HG03025 (cell line): ENCODE data around the gene STMN3.
"Not testable (repeated sequence)": the region's sequence is repeated elsewhere in the genome, so short reads cannot be mapped to it uniquely, and the experiment has no call there.

Source experiments
- ATAC-seq: cut with Tn5 transposase; IDR thresholded peaks from one replicate; pipeline ENCODE4 v1.9.1; 2021; ENCODE audit warnings: mild to moderate bottlenecking, moderate library complexity; ENCODE audit not compliant: unreplicated experiment, low FRiP score

Gene STMN3

DNA sequence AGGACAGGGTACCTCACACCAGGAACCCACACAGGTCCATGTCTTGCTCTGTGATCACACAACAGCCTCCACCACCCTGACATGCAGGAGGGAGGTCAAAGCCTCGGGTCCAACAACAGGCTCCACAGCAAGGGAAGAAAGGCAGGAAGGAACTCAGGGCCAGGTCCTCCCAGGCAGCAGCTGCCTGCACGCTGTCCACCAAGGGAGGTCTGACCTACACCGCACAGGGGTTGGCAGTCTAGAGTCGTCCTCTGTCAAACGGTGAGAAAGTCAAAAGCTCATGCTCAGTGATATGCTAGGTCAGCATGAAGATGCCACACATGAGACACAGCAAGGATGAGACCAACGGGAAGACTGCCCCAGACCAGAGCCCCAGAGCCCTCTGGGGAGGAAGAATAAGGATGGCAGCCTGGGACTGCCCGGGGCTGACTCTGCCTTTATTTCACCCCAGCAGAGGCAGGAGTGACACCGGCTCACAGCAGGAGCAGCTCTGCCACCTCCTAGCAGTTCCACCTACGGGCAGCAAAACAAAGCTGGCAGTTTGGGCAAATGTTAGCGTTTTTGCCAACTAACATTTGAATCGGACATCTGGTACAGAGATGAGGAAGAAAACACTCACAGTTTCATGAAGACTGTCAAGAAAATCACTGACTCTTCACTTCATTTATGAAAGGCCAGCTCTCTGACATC is 34.8 kb downstream of the STMN3 start:
- ATAC-seq, result no peak

DNA sequence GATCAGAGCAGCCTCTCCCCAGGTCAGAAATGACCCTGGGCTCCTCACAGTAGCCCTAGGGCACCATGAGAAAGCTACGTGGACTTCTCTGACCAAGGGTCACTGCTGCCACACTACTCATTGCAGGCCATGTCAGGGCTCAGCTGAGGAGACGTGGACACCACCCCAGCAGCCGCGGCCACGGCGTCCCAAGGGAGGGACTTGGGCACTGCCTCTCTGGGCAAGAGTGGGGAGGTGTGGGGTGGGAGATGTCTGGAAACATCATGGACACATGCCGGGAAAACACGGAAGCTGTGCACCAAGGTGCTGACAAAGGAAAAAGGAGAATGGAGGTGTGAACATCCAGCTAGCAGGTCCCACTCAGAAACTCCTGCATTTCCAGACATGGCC is 35.4 kb downstream of the STMN3 start:
- no peak for ATAC-seq

DNA sequence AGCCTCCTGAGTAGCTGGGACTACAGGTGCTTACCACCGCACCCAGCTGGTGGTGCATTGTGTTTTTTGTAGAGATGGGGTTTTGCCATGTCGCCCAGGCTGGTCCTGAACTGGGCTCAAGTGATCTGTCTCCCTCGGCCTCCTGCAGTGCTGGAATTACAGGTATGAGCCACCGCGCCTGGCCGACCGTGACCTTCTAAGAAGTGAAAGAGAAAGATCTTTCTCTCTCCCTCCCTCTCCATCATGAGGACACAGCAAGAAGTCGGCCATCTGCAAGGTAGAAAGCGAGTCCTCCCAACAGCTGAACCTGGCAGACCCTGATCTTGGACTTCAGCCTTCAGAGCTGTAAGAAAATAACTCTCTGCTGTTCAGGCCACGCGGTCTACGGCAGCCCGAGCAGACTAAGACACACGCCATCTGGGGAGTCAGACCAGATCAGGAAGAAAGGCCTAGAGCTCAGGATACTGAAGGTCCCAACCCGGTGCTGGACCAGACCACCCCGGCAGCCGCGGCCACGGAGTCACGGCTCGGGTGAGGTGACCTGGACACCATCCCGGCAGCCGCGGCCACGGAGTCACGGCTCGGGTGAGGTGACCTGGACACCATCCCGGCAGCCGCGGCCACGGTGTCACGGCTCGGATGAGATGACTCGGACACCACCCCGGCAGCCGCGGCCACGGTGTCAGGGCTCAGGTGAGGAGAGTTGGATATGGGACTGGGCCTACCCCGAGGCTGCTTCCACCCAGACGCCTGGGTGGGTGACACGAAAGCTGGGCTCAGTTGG is 35.9 kb downstream of the STMN3 start:
- ATAC-seq, result no peak

DNA sequence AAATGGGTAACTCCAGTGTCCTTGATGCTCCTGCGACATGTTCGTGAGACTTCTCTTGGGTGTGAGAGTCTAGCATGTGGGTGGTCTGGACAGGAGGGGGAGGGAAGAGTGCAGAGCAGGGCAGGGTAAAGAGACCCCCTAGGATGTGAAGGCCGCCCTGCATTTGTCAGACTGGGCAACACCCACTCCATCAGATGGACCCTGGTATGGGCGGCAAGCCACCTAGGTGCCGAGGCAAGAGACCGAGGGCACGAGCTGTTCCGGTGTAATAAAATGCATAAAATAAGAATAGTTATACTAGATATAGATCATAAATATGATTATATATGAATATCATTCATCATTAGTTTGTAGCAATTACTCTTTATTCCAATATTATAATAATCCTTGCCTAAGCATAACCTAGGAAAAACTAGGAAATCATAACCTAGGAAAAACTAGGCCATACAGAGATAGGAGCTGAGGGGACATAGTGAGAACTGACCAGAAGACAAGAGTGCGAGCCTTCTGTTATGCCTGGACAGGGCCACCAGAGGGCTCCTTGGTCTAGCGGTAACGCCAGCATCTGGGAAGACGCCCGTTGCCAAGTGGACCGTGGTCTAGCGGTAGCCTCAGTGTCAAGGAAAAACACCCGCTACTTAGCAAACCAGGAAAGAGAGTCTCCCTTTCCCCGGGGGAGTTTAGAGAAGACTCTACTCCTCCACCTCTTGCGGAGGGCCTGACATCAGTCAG is 39.2 kb downstream of the STMN3 start:
- ATAC-seq, result not testable (repeated sequence)

DNA sequence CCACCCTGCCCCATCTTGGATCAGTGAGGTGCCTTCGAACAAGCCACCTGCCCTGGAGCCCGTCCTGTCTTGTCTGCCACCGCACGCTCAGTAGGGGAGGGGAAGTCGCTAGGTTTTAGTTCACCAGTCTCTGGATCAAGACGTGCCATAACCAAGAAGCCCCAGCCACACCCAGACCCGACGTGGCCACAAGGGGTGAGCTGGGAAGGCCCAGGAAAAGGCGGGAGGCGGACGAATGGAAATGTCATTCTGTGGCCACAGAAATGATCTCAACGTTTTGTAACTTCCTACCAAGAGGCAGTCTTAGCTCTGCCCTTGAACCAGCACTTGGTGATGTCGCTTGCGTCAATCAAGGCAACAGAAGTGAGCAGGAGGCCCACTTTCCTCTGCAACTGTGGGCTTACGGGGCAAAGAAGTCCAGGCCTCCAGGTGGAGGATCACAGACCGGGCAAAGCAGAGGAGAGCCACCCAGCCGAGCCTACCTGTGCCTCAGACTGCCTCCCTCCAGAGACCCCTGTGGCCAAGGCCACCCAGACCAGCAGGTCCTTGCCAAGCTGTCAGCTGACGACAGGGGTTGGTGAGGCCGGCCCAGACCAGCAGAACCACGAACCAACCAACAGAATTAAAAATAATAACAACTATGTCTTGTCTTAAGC is 40.8 kb downstream of the STMN3 start:
- no peak for ATAC-seq

DNA sequence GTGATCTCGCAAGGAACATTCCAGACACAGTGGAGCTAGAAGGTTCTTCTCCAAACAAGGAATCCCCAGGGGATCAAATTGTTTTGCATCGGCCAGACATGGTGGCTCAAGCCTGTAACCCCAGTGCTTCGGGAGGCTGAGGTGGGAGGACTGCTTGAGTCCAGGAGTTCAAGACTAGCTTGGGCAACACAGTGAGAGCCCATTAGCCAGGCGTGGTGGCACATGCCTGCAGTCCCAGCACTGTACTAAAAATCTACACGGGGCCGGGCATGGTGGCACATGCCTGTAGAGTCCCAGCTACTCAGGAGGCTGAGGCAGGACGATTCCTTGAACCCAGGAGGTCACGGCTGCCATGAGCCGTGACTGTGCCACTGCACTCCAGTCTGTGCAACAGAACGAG is 41.6 kb downstream of the STMN3 start:
- no peak for ATAC-seq

DNA sequence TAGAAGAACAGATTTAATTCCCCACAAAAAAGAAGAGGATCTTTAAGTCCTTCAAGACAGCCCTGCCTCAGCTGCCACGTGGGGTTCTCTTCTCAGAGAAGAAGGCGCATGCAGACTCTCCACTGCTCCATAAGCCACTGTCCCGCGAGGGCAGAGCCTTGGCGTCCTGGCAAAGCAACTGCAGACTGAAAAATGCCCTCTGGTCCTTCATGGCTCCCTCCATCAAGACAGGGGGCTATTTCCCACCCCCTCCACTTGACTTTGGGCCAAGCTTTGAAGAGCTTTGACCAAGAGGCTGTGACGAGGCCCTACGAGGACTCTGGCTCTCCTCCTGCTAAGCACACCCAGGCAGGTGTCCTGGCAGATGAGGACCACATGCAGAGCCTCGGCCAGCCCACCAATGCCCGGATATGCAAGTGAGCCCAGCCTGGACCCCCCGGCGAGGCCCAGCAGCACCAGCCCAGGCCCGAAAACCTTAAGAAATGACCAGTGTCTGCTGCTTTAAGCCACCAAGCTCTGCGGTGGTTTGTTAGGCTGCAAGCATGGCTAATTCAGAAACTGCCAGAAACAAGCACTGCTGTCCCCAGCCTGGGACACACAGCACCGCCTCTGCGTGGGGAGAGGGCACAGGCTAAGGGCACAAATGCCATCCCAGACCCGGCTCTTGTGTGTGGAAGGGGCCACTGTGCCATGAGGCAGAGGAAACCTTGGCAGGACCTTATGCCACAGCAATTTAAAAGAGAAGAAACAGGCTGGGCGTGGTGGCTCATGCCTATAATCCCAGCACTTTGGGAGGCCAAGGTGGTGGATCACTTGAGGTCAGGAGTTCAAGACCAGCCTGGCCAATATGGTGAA is 42.4 kb downstream of the STMN3 start:
- no peak for ATAC-seq

DNA sequence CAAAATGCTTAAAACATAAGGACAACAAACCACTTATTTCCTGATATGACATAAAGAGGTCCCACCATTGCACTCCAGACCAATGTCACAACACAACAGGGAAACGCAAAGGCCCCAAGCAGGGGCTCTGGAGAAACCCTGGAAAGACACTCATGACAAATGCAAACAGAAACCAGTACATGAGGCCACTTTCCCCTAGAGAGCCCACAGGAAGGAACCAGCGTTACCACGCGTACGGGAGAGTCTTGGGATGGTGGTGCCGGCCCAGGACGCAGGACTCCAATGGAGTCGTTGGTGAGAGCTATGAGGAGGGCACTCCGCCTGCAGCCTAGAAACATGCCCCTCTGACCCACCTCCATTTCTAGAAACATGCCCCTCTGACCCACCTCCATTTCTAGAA is 46.5 kb downstream of the STMN3 start:
- ATAC-seq, result no peak

DNA sequence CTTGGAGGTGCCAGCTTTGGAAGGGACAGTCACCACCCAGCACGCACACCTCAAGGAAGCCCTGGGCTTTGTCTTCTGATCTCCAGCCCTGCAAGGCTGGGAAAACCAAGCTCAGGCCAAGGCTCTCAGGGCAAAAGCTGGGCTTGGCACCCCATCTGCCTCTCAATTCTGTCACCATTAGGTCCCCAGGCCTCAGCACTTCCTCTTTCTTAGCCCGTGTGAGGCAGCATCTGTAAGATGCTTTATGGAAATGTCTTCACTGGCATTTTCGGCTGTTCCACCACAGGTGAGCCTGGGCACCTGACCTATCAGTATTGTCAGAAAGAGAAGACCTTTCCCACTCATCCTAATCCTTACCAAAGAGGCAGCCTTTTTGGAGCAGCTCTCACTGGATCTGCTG is 50.9 kb downstream of the STMN3 start:
- no peak for ATAC-seq

DNA sequence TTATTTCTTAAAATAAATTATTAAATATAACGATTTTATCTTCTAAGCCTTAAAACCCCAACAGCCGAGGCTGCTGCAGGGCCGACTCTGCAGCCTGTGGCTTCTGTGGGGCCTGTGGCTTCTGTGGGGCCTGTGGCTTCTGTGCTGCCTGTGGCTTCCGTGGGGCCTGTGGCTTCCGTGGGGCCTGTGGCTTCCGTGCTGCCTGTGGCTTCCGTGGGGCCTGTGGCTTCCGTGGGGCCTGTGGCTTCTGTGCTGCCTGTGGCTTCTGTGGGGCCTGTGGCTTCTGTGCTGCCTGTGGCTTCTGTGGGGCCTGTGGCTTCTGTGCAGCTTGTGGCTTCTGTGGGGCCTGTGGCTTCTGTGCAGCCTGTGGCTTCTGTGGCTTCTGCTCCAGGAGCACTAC is 51.5 kb downstream of the STMN3 start:
- not testable (repeated sequence) for ATAC-seq

DNA sequence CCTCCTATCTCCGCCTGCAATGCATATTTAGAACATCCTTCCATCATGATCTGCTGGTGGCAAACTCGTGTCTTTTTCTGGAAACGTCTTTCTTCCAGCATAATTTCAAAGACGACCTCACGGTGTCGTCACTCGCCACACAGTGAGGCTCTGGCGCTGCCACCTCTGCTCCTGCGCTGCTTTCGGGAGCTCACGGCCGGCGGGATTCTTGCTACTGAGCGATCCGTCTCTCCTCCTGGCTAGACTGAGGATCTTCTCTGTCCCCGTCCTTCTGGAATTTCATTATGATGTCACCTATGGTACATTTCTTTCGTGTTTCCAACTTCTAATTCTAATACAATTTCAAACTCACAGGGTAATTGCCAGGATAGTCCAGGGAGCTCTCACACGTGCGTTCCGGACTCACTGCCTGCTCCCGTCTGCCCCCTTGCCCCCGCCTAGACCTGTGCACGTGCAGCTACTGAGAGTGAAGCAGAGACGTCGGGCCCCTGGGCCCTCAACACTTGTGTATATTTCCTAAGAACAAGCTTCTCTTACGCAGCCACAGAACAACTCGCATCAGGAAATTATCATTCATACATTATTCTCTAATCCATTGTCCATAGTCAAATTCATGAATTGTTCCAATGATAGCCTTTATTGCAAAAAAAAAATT is 53.7 kb downstream of the STMN3 start:
- ATAC-seq, result no peak

DNA sequence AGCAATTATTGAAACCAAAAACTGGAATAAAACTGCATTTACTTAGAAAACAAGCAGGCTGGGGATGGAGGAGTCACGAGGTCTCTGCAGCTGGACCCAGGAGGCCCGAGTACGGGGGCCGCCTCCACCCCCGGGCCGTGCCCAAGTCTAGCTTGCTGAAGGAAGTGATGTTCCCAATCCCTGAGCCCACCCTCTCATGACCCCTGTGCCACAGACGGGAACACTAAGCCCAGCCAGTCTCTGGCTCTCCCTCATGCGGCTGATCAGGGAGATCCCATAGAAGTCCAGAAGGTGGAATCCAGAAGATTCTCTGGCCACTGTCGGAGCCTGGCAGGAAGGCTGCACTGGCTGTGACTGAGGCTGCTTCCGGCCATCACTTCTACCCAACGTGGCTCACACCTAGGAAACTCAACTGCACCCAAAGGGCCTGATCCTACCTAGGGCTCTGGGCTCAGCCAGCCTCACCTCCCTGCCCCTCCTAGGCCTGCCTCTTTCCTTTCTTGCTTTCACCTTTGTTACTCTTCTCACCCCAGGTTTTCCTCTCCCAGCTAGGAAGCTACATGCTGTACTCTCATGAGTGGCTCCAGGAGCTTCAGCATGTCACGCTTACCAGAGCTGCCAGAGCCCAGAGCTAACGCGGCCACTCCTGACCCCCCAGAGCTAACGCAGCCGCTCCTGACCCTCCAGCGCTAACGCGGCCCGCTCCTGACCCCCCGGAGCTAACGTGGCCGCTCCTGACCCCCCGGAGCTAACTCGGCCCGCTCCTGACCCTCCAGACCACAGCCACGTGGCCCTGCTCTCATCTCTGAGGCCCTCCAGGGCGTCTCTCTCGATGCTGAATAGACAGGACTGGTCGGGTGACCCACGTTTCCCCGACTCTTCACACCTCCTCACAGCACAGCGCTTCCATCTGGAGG is 54.5 kb downstream of the STMN3 start:
- ATAC-seq, result no peak

DNA sequence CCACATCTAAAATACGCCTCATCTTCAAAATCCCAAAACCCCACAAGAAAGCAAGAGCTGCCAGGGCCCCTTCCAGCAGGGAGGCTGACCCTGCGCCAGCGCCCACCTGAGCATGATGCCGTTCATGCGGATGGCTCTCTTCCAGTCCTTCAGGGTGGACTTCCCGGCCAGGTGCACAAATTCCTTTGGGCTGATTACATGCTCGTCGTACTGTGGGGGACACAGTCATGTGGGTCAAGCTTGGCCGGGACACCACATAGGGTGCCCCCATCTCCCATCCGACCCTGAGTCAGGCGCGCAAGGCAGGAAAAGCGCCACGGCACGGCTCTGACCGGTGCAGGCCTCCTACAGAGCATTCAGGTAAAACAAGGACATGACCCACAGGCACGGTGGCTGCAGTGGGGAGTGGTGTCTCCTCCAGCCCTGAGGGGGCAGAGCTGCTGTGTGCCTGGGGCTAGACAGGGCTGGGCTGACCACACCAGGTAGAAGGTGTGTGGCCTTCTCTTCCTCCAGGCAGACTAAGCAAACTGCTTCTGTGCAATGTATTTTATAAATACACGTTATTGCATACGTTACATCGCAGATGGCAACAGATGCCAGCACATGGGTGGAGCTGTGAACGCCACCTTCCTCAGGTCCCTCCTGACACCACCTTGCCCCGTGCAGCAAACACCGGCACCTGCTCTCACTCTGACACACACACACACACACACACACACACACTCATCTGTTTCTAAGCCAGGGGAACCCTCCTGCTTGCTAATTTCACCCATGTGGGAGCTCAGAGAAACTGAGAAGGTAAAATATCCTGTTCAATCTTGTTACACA is 55.4 kb downstream of the STMN3 start:
- no peak for ATAC-seq

DNA sequence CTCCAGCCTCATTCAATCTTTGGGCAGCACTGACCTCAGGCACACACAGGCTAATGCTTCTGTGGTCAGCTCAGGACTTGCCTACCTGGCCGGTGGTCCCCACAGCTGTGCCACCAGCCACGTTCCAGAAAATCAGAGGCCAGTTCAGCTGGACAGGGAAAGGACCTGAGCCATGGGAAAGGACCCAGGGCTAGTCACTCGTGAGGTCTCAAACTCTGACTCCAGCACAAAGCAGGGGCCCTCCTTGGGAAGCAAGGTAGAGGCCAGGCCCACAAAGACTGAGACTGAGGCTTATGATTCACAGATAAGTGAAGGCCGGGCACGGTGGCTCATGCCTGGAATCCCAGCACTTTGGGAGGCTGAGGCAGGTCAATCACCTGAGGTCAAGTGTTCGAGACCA is 56.8 kb downstream of the STMN3 start:
- ATAC-seq, result no peak

DNA sequence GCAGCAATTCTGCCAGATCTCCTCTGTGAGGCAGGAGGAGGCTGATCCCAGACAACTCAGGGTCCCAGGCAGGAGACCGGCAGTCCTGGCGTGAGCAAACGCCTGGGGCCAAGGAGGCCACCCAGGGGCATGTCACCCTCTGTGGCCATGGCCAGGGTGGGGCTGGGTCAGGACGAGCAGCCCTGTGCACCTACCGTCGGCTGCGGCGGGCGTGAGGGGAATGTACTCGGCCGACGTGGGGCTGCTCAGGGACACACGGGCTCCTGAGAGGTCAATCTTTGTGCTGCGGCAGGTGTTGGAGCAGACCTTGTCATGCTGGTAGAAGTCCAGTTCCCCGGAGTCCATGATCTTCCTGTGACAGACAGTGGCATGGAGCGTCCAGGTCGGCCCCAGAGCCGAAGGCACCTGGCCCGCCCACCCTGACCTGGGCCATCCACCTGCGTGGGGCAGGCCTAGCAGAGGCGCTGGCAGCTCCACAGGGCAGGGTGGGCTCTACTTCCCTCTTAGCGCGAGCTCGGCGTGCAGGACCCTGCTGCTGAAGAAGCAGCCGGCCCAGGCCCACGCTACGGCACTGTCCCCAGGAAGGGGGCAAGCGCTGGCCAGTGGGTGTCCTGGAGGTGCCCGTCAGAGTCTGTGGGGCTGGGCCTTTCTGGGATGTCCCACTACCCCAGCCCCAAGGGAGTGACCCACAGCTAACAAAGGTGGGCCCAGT is 57.7 kb downstream of the STMN3 start:
- ATAC-seq, result no peak

DNA sequence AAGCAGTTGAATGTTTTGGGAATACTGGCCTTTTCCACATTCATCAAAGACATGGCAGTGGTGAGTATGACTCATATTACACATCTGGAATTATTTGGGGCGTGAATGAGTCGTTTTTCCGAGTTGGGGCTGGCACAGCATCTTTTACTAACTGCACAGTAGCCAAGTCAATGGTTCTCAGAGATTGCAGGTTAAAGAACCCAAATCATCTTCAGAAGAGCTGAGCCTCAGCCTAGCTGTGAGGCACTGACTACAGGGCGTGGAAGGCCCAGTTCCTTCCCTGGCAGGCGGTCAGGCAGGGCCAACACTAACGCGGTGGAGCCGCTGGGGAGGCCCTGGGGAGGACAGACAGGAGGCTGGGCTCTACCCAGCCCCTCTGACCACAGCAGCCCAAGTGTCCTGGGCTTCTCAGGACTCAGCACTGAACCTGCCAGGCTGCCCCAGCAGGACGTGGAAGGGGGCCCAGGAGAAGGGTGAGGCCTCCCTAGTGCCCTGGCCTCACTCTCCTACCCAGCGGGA is 59.1 kb downstream of the STMN3 start:
- no peak for ATAC-seq

DNA sequence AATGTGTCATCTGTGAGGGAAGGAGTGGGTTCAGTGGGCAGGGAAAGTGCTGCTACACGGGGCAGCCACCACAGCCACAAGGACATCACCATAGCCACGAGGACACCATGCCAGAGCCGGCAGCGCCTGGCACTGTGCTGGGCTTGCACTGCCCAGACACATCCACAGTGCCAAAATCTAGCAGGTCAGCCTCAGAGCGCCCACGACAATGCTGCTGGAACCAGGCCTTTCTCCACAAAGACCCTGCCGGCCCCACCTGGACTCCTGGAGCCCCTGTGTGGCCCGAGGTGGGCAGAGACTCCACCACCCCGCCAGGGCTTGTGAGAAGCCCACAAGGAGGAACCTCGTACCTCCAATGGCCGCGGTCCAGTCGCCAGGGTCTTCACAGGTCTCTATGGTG is 60.6 kb downstream of the STMN3 start:
- no peak for ATAC-seq
